Measurements from ENCODE around the gene TTLL7. TPM values are rescaled to one million over a fixed set of nuclear protein-coding genes. Genes with fewer than 3 reads are reported as not detected.
A peak's percentile ranks its signal among the peaks of the same experiment; 100 is the strongest.

TTLL7 gene
- total and polyA plus RNA-seq, 7 donors = 1.1 to 13.0 (median 5.0) TPM

- no peaks in the 10 kb centered on the region for H3K4me1 ChIP-seq
- H3K4me3 ChIP-seq = no peak overlapping the region
- no peak for TF ChIP-seq CTCF (IDR thresholded peaks at IDR 0.05)
- H3K9me3 ChIP-seq = peaks cover 6% of the 10 kb centered on the region
- intact Hi-C loops (cut with DNase I) = no loop called here
- WGBS, 3 donors = 24 to 41% (median 41%) methylated on average over 3 of the region's 3 CpGs
- H3K27ac ChIP-seq = no peak overlapping the region
- no peaks in the 10 kb centered on the region for H3K27me3 ChIP-seq (ENCODE audit: insufficient read depth in 3 of 3, low read length in 2 of 3)
- ATAC-seq (no peak), DNase-seq (no peak)
- H3K36me3 ChIP-seq (ENCODE audit: insufficient read depth in 1 of 2, low read depth in 1 of 2) = peaks cover 0 to 19% of the 10 kb centered on the region in 2 donors
Measured at GRCh38 chr1:83910461-83910860, 88.5 kb downstream of the TTLL7 start.

- no peak for ATAC-seq
- Histone ChIP-seq H3K4me3 (no peak overlapping the region), H3K27ac (no peak overlapping the region), H3K27me3 (ENCODE audit: insufficient read depth in 3 of 3, low read length in 2 of 3) (no peaks in the 10 kb centered on the region), H3K9me3 (peaks cover under 1% of the 10 kb centered on the region), H3K4me1 (no peaks in the 10 kb centered on the region), H3K36me3 (ENCODE audit: insufficient read depth in 1 of 2, low read depth in 1 of 2) (peaks cover 0 to 19% of the 10 kb centered on the region in 2 donors)
- intact Hi-C loops (cut with DNase I) = loop anchor here (10.0 kb wide), 2 partner anchors 695 to 865 kb away; no protein-coding TSS in a partner anchor
- TF ChIP-seq CTCF (IDR thresholded peaks at IDR 0.05) = no peak
- DNase-seq = no peak
Measured at GRCh38 chr1:83909687-83910086, 89.2 kb downstream of the TTLL7 start.

- Histone ChIP-seq H3K36me3 (ENCODE audit: insufficient read depth in 1 of 2, low read depth in 1 of 2) (peaks cover 0 to 17% of the 10 kb centered on the region in 2 donors), H3K27ac (no peak overlapping the region), H3K4me1 (no peaks in the 10 kb centered on the region), H3K9me3 (no peaks in the 10 kb centered on the region), H3K4me3 (no peak overlapping the region), H3K27me3 (ENCODE audit: insufficient read depth in 3 of 3, low read length in 2 of 3) (no peaks in the 10 kb centered on the region)
- DNase-seq = no peak
- WGBS, 3 donors = 55 to 60% (median 57%) methylated on average over 3 of the region's 3 CpGs
- intact Hi-C loops (cut with DNase I) = loop anchor here (10.0 kb wide), 2 partner anchors 699 to 869 kb away; no protein-coding TSS in a partner anchor
- peak; percentile 65 for TF ChIP-seq CTCF (IDR thresholded peaks at IDR 0.05)
- ATAC-seq = no peak
Measured at GRCh38 chr1:83905315-83905907, 93.5 kb downstream of the TTLL7 start.

- WGBS, 3 donors = 77 to 89% (median 85%) methylated on average over 4 of the region's 4 CpGs
- no peak for ATAC-seq
- intact Hi-C loops (cut with DNase I) = loop anchor here (10.0 kb wide), 2 partner anchors 703 to 873 kb away; no protein-coding TSS in a partner anchor
Measured at GRCh38 chr1:83901547-83902155, 97.3 kb downstream of the TTLL7 start.

More at GRCh38 chr1:83901547-83902155, 97.3 kb downstream of the TTLL7 start:
- Histone ChIP-seq H3K4me1 (no peaks in the 10 kb centered on the region), H3K27me3 (ENCODE audit: insufficient read depth in 3 of 3, low read length in 2 of 3) (no peaks in the 10 kb centered on the region), H3K36me3 (ENCODE audit: insufficient read depth in 1 of 2, low read depth in 1 of 2) (peaks cover 0 to 16% of the 10 kb centered on the region in 2 donors), H3K27ac (no peak overlapping the region), H3K4me3 (no peak overlapping the region), H3K9me3 (no peaks in the 10 kb centered on the region)
- no peak for DNase-seq
- no peak for TF ChIP-seq CTCF (IDR thresholded peaks at IDR 0.05)

All from psoas muscle (tissue), 8 donors.